Midbrain (tissue), 1 donor: Measurements from ENCODE around the gene AKR1D1.
"Not testable (repeated sequence)": the region's sequence is repeated elsewhere in the genome, so short reads cannot be mapped to it uniquely, and the experiment has no call there.

Source experiments
- DNase-seq: peaks from one replicate; lab custom pipeline; 2025; lab: John Stamatoyannopoulos, UW

AKR1D1 gene

DNA sequence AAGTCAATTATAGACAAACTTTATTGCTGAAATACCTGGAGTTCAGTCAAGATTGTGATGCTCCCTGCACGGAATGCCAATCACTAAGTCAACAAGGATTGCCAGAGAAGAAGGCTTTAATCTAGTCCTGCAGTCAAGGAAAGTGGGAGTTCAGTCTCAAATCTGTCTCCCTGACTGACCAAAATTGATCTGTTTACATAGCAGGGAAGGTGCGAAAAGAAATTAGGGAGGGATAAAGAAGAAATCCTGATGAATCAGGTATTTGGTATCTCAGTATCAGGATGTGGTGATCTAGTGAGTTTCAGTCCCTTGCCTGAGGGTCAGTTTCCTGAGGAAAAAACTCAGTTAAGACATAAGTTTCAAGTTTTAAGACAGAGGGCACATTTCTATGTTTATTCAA is 2.1 kb upstream of the AKR1D1 start:
- no peak for DNase-seq

DNA sequence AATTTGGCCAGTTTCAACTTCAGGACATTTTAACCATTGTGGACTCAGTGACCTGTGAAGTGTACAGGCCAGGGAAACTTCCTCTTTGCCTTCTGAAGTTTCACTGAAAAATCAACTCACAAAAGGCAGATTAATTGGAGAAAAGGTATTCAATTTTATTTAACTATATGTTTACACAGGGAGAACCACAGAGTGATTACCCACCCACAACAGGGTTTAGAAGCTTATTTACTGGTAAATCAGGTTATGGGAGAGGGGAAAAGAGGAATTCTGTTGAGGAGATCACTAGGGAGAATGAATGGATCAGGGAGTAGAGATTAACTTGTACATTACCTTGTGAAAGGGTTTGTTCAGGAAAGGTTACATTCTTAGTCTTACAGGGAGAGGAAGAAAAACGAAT is 1.7 kb upstream of the AKR1D1 start:
- DNase-seq, result no peak

DNA sequence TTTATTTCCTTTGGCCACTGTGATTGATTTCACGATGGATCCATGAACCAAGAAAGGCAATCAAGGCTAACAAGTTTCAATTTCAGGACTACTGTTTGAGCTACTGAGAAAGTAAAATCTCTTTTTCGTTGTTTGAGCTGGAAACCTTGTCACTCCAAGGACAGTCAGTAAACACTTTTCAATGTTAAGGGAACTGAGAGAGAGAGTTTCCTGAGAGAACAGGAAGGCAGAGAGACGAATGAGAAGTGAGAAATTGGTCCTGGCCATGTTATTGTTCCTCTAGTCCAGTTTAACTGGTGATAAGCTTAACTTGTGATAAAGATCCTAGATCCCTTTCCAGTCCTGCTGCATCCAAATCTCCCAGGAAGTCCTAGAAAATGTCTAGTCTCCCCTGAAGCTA is 909 bp upstream of the AKR1D1 start:
- no peak for DNase-seq

DNA sequence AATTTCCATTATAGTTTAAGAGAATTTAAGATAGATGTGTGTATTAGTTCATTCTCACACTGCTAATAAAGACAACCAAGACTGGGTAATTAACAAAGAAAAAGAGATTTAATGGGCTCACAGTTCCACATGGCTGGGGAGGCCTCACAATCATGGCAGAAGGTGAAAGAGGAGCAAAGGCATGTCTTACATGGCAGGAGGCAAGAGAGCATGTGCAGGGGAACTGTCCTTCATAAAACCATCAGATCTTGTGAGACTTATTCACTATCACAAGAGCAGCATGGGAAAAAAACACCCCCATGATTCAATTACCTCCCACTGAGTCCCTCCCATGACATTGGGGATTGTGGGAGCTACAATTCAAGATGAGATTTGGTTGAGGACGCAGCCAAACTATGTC is 473 bp upstream of the AKR1D1 start:
- DNase-seq, result not testable (repeated sequence)

DNA sequence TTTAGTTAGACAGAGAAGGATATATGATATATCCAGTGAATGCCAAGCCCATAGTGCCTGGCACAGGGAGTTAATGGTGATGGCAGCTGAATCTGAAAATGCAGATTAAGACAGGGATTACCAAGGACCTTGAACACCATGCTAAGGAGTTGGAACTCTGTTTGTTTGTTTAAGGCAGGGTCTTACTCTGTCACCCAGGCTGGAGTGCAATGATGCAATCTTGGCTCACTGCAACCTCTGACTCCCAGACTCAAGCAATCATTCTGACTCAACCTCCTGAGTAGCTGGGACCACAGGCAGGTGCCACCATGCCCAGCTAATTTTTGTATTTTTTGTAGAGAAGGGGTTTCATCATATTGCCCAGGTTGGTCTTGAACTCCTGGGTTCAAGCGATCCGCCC is 1.6 kb downstream of the AKR1D1 start:
- no peak for DNase-seq

DNA sequence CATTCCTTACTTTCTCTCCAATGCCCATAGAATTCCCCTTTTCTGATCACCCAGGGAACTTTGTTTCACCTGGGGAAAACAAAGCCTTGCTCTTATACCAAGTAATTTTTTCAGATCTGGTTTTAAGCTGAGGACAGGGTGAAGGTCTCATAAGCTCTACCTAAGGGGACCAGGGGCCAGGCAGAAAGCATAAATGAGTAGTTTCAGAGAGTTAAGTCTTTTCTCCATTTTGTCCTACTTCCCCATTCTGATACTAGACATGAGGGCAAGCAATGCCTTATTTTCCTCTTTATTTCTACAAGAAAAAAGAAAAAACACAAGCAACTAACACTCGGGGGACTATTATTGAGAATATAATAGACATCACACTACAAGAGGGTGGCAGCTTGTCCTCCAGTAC is 2.9 kb downstream of the AKR1D1 start:
- DNase-seq, result no peak

DNA sequence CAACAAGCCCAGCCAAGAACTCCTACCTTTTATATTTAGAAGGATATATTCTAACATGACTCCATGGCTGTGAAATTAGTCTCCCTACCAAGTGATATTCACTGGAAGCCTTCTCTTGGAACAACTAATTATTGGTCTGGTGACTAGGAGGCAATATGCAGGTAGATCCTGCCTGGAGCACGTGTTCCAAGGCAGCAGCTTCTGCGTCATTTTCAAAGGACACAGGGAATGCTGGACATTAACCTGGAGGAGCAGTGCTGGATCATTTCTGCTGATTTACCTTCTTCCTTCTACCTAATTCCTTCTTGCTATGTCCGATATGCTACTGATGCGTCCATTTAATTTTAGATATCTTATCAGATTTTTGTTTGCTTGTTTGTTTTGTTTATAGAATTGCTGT is 5.6 kb downstream of the AKR1D1 start:
- no peak for DNase-seq

DNA sequence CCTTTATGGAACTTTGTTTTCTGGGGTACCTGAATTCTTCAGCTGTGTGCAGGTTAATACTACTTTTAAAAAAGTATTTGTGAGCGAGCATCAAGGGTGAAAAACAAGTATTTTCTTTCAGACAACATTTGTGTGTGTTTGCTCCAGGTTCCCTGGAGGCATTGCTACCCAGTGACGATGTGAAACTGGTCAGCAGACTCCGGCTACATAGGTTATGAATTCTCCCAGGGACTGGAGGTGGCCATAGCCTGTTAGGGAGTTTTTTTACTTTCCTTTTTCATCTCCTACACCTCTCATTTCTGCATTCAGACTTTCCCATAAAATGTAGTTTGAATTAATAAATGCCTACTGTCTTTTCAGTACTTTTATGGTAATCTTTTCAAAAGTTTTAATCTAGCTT is 7.6 kb downstream of the AKR1D1 start:
- no peak for DNase-seq

DNA sequence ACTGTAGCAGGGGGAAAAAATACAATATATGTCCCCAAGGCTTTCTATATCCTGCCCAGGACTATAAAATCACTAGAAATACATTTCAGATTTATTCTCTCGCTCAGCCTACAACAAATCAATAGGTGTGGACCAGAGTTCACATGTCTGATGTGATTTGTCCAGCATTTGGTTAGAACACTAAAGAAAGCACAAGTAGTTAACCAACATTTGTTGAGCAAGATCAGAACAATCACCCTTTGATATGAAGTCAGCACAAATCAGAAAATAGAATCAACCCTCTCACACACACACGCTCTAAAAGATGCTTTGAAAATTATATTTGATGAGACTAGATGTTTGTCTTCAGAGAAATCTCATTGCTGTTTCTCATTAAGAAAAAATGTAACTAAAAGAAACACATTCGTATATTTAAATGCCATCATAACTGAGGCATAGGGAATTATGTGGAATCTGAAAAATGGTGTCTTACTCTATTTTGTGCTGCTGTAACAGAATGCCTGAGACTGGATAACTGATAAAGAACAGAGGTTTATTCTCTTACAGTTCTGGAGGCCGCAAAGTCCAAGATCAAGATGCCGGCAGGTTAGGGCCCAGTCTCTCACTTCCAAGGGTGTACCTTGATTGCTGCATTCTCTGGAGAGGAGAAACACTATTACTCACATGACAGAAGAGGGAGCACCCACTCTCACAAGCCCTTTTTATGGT is 10.5 kb downstream of the AKR1D1 start:
- no peak for DNase-seq

DNA sequence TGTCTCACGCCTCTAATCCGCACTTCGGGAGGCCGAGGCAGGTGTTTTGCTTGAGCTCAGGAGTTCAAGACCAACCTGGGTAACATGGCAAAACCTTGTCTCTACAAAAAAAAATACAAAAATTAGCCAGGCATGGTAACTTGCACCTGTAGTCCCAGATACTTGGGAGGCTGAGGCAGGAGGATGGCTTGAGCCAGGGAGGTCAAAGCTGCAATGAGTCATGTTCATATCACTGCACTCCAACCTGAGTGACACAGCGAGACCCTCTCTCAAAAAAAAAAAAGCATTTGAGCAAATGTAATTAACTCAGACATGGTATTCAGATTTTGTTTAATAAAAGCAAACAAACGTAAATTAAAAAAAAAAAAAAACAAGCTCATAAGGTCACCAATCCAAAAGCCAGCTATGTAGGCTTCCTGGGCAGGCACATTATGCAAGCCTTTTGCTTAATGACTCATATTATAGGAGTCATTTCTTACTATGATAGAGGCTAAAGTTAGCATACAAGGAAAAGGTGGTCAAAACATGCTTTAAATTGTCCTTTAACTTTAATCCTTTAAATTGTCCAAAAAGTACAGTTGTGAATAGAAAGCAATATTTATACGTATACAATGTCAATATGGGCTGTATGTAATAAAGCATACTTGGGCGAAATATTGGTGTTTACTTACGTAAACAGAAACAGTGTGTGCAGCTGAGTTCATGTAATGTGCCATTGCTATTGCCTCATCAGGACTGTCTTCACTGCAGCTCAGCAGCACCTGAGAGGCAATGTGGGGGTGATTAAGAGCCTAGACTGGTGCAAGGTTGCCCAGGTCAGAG is 13.0 kb downstream of the AKR1D1 start:
- no peak for DNase-seq

DNA sequence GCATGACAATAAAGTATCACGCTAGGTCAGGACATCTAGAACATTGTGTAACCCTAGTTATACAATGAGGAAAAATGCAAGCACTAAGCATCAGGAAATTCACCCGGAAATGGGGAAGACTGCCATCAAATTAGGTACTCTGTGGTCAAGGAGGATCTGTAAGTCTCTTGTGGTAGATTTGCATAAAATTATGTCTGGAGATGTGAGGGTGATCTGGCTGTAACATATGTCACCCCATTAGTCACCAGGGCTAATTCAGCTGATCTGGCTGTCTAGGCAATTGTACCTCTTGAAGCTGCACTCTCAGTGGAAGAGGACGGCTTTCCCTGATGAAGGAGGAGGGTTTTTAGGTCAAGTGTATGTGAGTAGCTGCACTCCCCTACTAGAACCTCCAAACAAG is 14.8 kb downstream of the AKR1D1 start:
- no peak for DNase-seq

DNA sequence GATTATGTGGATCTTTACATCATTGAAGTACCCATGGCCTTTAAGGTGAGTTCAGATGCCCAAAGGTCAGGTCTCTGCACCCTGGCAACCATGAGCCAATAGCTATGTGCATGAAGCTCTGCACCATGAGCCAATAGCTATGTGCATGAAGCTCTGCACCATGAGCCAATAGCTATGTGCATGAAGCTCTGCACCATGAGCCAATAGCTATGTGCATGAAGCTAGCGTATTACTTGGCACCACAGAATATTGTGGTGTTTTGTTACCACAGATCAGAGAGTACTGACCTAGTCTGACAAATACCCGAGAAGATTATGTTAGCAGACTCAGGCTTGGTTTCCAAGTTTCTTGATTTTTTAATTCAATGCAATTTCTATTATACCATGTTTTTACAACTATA is 15.6 kb downstream of the AKR1D1 start:
- DNase-seq, result not testable (repeated sequence)

DNA sequence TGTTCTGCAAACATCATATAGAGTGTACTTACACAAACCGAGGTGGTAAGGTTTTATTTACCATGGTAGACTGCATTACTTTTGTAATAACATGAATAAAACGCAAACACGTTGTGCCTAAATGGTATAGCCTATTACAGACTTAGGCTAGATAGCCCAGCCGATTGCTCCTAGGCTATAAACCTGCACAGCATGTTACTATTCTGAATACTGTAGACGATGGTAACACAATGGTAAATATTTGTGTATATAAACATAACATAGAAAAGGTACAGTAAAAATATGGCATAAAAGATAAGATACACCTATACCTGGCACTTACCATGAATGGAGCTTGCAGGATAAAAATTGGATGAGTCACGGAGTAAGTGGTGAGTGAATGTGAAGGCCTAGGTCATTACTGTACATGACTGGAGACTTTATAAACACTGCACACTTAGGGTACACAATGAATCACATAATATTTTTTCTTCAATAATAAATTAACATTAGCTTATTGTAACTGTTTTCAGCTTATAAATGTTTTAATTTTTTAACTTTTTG is 16.3 kb downstream of the AKR1D1 start:
- DNase-seq, result no peak

DNA sequence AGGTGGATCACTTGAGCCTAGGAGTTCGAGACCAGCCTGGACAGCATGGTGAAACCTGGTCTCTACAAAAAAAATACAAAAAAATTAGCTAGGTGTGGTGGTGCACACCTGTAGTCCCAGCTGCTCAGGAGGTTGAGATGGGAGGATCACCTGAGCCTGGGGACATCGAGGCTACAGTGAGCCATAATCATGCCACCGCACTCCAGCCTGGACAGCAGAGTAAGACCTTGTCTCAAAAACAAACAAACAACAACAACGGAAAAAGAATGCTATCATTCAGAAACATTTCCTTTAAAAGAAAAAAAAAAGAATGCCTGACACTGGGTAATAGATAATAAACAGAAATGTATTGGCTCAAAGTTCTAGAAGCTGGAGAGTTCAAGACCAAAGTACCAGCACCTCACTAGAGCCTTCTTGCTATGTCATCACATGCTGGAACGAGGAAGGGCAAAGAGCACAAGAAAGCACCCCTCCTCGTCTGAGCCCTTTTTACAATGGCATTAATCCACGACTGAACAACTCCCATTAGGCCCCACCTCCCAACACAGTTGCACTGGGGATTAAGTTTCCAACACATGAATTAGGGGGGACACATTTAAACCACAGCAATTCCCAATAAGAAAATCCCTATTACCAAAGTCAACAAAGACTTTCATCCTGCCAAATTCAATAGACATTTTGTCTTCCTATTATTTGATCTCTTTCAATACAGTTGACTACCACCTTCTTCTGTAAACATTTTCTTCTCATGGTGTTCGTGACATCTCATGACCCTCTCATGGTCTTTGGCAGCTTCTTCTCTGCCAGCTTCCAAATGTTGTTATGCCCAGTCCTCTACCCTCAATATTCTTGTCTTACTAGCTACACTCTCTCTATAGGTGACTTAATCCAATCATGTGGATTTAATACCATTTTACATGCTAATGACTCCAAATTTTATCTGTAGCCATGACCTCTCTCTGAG is 20.0 kb downstream of the AKR1D1 start:
- DNase-seq, result no peak

DNA sequence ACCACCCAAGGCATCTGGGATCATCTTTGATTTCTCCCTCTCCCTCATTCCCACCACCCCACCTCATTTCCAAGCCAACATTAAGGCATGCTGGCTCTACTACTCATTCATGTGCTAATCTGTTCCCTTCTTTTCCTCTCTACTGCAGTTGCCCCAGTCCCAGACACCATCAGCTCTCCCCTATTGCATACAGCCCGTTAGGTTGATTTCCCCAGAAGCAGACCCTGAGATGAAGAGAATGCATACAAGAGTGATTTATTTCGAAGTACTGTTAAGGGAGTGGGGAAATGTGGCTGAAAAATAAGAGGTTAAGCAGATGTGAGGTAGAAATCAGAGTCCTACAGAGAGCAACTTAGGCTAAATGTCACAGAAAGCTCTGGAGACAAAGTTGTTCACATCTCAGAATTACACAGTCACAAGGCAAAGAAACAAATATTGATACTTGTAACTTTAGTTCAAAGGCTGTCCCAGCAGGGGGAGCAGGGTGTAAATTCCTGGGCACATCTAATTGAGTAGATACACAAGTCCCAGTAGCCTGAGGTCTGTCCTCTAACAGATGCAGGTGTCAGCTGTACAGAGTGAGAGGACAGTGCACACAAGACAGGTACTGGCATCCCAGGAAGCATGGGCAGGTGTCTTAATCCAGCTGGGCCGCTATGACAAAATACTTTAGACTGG is 20.9 kb downstream of the AKR1D1 start:
- no peak for DNase-seq

DNA sequence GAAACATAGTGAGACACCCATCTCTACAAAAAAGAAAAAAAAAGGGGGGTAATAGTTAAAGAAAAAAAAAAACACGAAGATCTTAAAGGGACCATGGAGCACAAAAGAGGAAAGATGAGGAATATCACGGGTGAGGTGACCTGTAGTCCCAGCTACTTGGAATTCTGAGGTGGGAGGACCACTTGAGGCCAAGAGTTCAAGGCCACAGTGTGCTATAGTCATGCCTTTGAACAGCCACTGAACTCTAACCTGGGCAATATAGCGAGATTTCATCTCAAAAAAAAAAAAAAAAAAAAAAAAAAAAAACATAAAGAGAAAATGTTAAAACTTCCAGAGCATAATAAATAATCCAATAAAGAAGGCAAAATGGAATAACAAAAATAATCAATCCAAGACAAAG is 23.6 kb downstream of the AKR1D1 start:
- DNase-seq, result no peak

DNA sequence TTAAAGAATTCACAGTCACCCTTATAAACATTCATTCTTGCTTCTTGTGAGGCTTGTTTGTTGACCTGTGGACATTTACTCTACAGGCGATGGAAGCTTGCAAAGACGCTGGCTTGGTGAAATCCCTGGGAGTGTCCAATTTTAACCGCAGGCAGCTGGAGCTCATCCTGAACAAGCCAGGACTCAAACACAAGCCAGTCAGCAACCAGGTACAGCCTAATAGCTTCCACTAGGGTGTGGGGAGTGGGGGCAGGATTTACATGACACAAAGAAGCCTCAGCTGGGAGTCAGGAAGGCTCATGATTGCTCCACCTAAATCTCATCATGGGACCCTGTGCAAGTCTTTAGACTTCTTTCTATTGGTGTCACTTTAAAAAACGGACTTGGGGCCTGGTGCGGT is 29.0 kb downstream of the AKR1D1 start:
- DNase-seq, result no peak

DNA sequence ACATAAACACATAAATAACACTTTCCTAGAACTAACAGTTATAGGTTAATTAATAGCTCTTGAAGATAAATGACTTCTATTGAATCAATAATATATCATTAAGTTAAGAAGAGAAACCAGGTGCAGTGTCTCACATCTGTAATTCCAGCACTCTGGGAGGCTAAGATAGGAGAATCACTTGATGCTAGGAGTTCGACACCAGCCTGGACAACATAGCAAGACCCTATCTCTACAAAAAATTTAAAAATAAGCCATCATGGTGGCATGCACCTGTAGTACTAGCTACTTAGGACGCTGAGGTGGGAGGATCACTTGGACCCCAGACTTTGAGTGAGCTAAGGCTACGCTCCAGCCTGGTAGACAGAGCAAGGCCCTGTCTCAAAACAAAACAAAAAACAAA is 38.8 kb downstream of the AKR1D1 start:
- DNase-seq, result no peak

DNA sequence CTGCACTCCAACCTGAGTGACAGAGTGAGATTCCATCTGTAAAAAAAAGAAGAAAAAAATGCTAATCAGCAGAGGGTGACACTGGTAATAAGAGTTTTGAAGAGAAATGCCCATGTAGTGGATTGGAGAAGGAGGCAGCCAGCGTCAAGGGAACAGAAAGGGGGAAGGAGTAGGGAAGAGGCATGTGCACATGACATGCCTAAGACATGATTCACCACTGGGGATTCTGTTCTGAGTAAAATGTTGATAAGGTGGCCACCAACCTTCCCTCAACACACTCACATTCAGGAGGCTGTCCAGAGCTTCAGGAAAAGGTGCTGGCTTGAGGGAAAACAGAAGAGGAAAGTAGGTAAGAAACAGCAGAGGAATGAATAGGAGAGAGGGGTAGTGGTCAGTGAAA is 39.9 kb downstream of the AKR1D1 start:
- no peak for DNase-seq

DNA sequence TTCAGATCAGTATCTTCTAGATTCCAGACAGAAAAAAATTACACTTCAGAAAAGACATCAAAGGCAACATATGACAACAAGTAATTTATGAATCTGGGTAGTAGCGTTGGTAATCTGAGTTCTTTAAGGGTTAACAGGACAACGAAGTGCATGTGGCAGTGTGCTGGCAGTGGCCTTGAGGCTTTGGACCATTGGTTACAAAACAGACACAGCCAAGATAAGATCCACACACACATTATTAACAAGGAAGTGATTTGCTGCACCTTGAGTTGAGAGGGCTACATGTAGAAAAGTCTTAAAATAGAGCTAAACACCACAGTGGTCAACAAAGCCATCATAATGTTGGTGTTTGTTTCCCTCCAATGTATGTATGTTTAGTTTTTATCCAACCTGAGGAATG is 40.6 kb downstream of the AKR1D1 start:
- DNase-seq, result no peak

DNA sequence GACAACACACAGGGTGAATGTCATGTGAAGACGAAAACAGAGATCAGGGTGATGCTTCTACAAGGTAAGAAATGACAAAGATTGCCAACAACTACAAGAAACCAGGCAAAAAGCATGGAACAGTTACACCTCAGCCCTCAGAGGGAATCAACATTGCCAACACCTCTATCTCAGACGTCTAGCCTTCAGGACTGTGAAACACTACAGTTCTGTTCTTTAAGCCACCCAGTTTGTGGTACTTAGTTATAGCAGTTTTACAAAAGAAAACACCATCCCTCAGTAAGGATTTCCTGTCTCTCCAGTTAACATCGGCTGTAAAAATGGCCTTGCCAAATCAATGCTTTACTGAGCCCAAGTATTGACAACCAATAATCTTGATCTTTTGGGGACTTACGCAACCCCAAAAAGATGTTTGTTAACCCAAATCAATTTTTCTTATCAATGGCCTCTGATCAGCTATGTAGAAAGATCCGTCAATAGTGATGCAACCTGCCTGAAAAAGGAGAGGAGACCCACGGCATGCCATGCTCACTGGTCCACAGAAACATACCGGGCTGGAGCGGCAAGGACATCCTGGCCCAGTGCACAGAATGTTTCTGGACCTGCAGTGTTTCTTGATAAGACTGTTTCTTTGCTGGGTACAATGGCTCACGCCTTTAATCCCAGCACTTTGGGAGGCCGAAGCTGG is 44.0 kb downstream of the AKR1D1 start:
- no peak for DNase-seq
